ENCODE results near the gene B3GALT2.
A peak's percentile ranks its signal among the peaks of the same experiment; 100 is the strongest.

- TF ChIP-seq RFX5 (IDR thresholded peaks at IDR 0.05; ENCODE audit: low read depth, low read length) (no peak), CTCF (conservative IDR thresholded peaks at IDR 0.05; ENCODE audit: low read depth, low read length) (no peak), FOS (IDR thresholded peaks at IDR 0.05; ENCODE audit: low read depth, low read length) (no peak), CEBPB (IDR thresholded peaks at IDR 0.05; ENCODE audit: low read depth, low read length) (peak; percentile 64), ELK1 (IDR thresholded peaks at IDR 0.05; ENCODE audit: borderline replicate concordance, low read depth, low read length) (no peak), POLR2A (IDR thresholded peaks at IDR 0.05; ENCODE audit: low read depth, low read length) (no peak), MAFK (IDR thresholded peaks at IDR 0.05; ENCODE audit: low read depth, low read length) (no peak), MXI1 (IDR thresholded peaks at IDR 0.05; ENCODE audit: borderline replicate concordance, low read depth, low read length) (no peak)
Observed at GRCh38 chr1:193156822-193157142, 29.6 kb downstream of the B3GALT2 start.
